ENCODE data around the gene ATP10D.
"Not testable (repeated sequence)": the region's sequence is repeated elsewhere in the genome, so short reads cannot be mapped to it uniquely, and the experiment has no call there.

ATP10D gene

GRCh38 chr4:47500776-47501175, 15.7 kb downstream of the ATP10D start:
- TF ChIP-seq POLR2A (IDR thresholded peaks at IDR 0.05; ENCODE audit: low read depth, low read length) = no peak
- FAIRE-seq (no peak), DNase-seq (ENCODE audit: insufficient read length, low spot score) (no peak)

GRCh38 chr4:47505147-47505546, 20.1 kb downstream of the ATP10D start:
- no peak for TF ChIP-seq POLR2A (IDR thresholded peaks at IDR 0.05; ENCODE audit: low read depth, low read length)
- FAIRE-seq = no peak
- no peak for DNase-seq (ENCODE audit: insufficient read length, low spot score)

GRCh38 chr4:47505666-47506065, 20.6 kb downstream of the ATP10D start:
- no peak for FAIRE-seq
- TF ChIP-seq POLR2A (IDR thresholded peaks at IDR 0.05; ENCODE audit: low read depth, low read length) = no peak
- no peak for DNase-seq (ENCODE audit: insufficient read length, low spot score)

- DNase-seq (ENCODE audit: insufficient read length, low spot score) (no peak), FAIRE-seq (no peak)
- no peak for TF ChIP-seq POLR2A (IDR thresholded peaks at IDR 0.05; ENCODE audit: low read depth, low read length)
Observed at GRCh38 chr4:47510506-47511143, 25.6 kb downstream of the ATP10D start.

- no peak for FAIRE-seq
- no peak for TF ChIP-seq POLR2A (IDR thresholded peaks at IDR 0.05; ENCODE audit: low read depth, low read length)
- DNase-seq (ENCODE audit: insufficient read length, low spot score) = no peak
Observed at GRCh38 chr4:47513461-47513860, 28.4 kb downstream of the ATP10D start.

- FAIRE-seq (no peak), DNase-seq (ENCODE audit: insufficient read length, low spot score) (no peak)
- TF ChIP-seq POLR2A (IDR thresholded peaks at IDR 0.05; ENCODE audit: low read depth, low read length) = no peak
Observed at GRCh38 chr4:47519239-47519883, 34.3 kb downstream of the ATP10D start.

- peak; percentile 6 for DNase-seq (ENCODE audit: insufficient read length, low spot score)
- FAIRE-seq = peak; percentile 33
- TF ChIP-seq POLR2A (IDR thresholded peaks at IDR 0.05; ENCODE audit: low read depth, low read length) = no peak
Observed at GRCh38 chr4:47525154-47525819, 40.2 kb downstream of the ATP10D start.

- DNase-seq (ENCODE audit: insufficient read length, low spot score) (no peak), FAIRE-seq (no peak)
- no peak for TF ChIP-seq POLR2A (IDR thresholded peaks at IDR 0.05; ENCODE audit: low read depth, low read length)
Observed at GRCh38 chr4:47526281-47526680, 41.2 kb downstream of the ATP10D start.

GRCh38 chr4:47528646-47529045, 43.6 kb downstream of the ATP10D start:
- not testable (repeated sequence) for FAIRE-seq; DNase-seq (ENCODE audit: insufficient read length, low spot score)

GRCh38 chr4:47530801-47531200, 45.7 kb downstream of the ATP10D start:
- no peak for TF ChIP-seq POLR2A (IDR thresholded peaks at IDR 0.05; ENCODE audit: low read depth, low read length)
- DNase-seq (ENCODE audit: insufficient read length, low spot score) (no peak), FAIRE-seq (no peak)

GRCh38 chr4:47531241-47531953, 46.3 kb downstream of the ATP10D start:
- DNase-seq (ENCODE audit: insufficient read length, low spot score) (peak; percentile 6), FAIRE-seq (peak; percentile 88)
- no peak for TF ChIP-seq POLR2A (IDR thresholded peaks at IDR 0.05; ENCODE audit: low read depth, low read length)

GRCh38 chr4:47531954-47532321, 46.9 kb downstream of the ATP10D start:
- FAIRE-seq = peak; percentile 11
- TF ChIP-seq POLR2A (IDR thresholded peaks at IDR 0.05; ENCODE audit: low read depth, low read length) = no peak
- no peak for DNase-seq (ENCODE audit: insufficient read length, low spot score)

- TF ChIP-seq POLR2A (IDR thresholded peaks at IDR 0.05; ENCODE audit: low read depth, low read length) = no peak
- FAIRE-seq = no peak
- DNase-seq (ENCODE audit: insufficient read length, low spot score) = no peak
Observed at GRCh38 chr4:47532658-47533057, 47.6 kb downstream of the ATP10D start.

- FAIRE-seq = no peak
- no peak for DNase-seq (ENCODE audit: insufficient read length, low spot score)
- TF ChIP-seq POLR2A (IDR thresholded peaks at IDR 0.05; ENCODE audit: low read depth, low read length) = no peak
Observed at GRCh38 chr4:47533689-47534347, 48.7 kb downstream of the ATP10D start.
